GM13976 (cell line): ENCODE results near the gene PTPA.

Source experiments
- DNase-seq: peaks from one replicate; pipeline ENCODE4 v3.0.0; 2012; ENCODE audit warnings: low spot score
- in situ Hi-C: fragments of 300-500 bp; cut with MboI; formaldehyde crosslinking; loops from one replicate; pipeline ENCODE4 v1.12.0; 2022; ENCODE audit warnings: low sequenced_read_pairs, mixed read lengths, inconsistent platforms; ENCODE audit not compliant: unreplicated experiment
- TF ChIP-seq, protein P1 (sequence below): IDR thresholded peaks from 2 replicates; pipeline ENCODE4 v1.5.1; 2012; ENCODE audit warnings: borderline replicate concordance, mild to moderate bottlenecking; ENCODE audit not compliant: insufficient read depth; ENCODE audit errors: extremely low read depth, missing control alignments, control extremely low read depth

Gene PTPA

DNA sequence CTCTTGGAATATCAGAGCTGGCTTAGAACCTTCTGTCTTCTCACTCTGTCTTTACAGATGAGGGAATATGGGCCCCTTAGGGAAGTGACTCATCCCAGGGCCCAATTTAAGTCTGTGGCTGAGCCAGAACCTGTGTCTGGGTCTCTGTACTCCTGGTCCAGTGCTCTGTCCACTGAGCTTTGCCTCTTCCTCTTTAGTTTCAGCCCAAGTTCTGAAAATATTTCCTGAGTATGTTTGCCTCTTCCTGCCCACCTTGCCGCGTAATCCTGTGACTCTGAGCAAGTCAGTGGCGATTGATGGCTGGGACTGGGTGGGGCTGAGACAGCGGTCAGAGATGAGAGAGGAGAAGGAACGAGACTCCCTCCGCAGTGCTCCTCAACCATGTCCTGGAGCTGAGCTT is 59.0 kb downstream of the PTPA start:
- in situ Hi-C loops: no loop called here
- TF ChIP-seq, protein P1, sequence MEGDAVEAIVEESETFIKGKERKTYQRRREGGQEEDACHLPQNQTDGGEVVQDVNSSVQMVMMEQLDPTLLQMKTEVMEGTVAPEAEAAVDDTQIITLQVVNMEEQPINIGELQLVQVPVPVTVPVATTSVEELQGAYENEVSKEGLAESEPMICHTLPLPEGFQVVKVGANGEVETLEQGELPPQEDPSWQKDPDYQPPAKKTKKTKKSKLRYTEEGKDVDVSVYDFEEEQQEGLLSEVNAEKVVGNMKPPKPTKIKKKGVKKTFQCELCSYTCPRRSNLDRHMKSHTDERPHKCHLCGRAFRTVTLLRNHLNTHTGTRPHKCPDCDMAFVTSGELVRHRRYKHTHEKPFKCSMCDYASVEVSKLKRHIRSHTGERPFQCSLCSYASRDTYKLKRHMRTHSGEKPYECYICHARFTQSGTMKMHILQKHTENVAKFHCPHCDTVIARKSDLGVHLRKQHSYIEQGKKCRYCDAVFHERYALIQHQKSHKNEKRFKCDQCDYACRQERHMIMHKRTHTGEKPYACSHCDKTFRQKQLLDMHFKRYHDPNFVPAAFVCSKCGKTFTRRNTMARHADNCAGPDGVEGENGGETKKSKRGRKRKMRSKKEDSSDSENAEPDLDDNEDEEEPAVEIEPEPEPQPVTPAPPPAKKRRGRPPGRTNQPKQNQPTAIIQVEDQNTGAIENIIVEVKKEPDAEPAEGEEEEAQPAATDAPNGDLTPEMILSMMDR: no peak
- DNase-seq: no peak

DNA sequence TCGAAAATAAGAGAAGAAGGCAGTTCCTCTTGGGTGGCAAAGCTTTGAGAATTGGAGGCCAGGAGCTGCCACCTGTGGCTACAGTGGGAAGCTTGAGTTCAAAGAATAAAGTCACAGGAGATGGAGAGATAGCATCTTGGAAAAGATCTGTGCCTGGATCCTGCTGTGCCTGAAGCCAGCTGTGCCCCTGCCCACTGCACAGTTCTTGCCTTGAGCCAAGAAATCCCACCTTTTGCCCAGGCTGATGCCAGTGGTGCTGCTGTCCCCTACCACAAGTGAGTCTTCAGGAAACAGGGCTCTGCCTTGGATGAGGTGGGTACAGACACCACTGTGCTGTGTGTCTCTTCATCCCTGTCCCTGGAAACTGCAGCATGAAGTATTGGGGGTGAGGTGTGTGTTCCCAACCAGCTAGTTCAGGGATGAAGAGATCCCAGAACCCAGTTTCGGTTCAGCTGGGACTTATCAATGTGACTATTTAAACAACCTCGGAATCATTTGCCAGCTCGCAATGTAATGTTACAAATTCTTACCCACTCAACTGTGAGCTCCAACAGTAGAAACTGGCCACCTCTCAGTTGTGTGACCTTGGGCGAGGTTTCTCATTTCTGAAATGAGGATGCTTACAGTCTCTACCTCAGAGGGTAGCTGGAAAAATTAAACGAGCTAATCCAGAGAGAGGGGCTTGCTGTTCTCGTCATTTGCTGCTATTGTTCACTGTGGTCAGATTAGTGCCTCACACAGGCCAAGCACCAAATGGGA is 61.0 kb downstream of the PTPA start:
- TF ChIP-seq, protein P1: no peak
- in situ Hi-C loops: no loop called here
- DNase-seq: no peak

DNA sequence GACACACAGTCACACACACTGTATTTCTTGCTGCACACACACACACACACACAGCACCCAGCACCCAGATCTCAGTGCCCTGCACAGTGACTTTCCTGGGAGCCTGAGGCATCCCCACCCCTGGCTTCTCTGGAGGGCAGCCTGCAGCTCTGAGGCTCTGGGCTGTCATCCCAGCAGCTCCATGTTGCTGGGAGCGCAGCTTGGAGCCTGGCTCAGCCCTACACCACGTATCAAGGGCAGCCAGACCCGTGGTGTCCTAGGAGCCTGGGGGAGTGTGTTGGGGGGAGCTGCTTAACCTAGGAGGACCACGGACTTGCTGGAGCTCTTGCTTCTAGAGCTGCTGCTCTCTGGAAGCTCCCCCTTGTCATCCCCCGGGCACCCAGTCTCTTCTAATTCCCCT is 61.6 kb downstream of the PTPA start:
- in situ Hi-C loops: no loop called here
- TF ChIP-seq, protein P1: no peak
- peak; percentile 20 for DNase-seq

DNA sequence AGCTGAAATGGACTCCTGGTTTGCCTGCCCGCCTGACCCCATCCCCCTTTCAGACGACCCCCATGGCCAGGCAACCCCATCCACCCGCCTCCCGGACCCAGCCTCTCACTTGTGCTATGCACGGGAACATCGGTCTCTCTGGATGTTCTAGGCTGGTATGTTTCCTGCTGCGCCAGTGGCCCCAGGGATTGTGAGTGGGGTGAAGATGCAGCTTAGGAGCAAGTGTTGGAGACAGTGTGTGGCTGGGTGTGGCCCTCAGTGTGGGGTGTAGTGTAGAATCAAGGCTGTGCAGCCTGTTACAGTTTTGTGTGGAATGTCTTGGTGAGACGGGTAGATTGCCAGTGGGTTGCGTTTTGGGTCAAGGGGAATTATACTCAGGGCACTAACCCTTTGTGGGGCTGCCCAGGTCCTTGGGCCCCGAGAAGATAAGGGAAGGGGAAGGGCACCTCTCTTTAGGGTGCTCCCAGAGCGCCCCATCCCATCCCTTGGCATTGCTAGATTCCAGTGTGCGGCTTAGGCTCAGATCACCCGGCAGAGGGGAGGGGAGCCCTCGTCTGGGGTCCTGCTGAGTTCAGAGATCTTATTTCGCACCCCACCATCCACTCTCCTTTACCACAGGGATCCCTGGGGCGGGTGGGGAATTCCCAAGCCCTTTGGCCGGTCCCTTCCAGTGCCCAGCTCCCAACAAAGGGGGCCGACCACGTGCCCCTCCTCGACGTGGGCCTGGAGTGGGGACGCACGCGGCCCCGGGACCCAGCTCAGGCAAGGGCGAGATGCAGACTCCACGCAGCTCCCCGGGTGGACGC is 62.3 kb downstream of the PTPA start:
- TF ChIP-seq, protein P1: no peak
- DNase-seq: peak; percentile 41
- in situ Hi-C loops: no loop called here

DNA sequence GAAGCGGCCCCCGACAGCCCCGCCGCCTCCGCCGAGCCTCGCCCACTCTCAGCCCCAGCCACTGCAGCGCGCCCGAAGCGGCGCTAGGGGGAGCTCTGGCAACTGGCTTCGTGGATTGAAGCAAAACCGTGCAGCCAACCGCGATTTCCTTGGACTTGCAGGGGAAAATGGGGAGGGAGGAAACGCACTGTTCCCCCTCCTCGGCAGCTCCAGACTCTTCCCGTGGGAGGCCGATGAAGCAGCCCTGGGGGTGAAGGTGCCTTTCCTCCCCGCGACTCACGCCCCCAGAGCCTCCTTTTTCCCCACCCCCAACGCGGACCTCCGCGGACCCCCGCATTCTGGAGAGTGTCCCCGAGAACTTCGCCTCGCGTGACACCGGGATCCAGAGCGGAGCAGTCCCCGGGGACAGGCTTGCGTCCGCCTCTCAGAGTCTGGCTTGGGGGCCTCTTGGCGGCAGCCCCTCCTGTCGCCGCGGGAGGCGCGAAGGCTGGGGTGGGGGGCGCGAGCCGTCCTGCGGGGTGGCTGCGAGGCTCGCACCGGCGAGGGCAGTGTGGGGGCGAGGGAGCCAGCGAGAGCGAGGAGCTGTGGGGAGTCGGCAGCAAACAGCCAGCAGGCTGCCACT is 63.0 kb downstream of the PTPA start:
- DNase-seq: peak; percentile 91
- in situ Hi-C loops: no loop called here

More for the DNA sequence above, 63.0 kb downstream of the PTPA start:
- TF ChIP-seq, protein P1: peak; percentile 98
